Glutamatergic neuron (in vitro differentiated cells): Measurements from ENCODE around the gene TSR3. TPM values are rescaled to one million over a fixed set of nuclear protein-coding genes. Genes with fewer than 3 reads are reported as not detected.

Experiments
- DNase-seq: peaks from one replicate; pipeline ENCODE4 v3.0.0; 2022
- H3K27ac Mint-ChIP-seq: one replicate; pipeline ENCODE4 v1.8.0; 2020; ENCODE audit warnings: mild to moderate bottlenecking, mixed read lengths, inconsistent platforms; ENCODE audit not compliant: unreplicated experiment
- H3K27me3 Mint-ChIP-seq: one replicate; pipeline ENCODE4 v1.8.0; 2020; ENCODE audit warnings: mild to moderate bottlenecking, moderate library complexity, mixed read lengths, inconsistent platforms; ENCODE audit not compliant: unreplicated experiment
- H3K36me3 Mint-ChIP-seq: one replicate; pipeline ENCODE4 v1.8.0; 2020; ENCODE audit warnings: mild to moderate bottlenecking, mixed read lengths, inconsistent platforms; ENCODE audit not compliant: unreplicated experiment
- H3K4me1 Mint-ChIP-seq: one replicate; pipeline ENCODE4 v1.8.0; 2020; ENCODE audit warnings: mild to moderate bottlenecking, low read depth, mixed read lengths, inconsistent platforms; ENCODE audit not compliant: unreplicated experiment
- H3K4me3 Mint-ChIP-seq: one replicate; pipeline ENCODE4 v1.8.0; 2020; ENCODE audit warnings: mild to moderate bottlenecking, mixed read lengths, inconsistent platforms; ENCODE audit not compliant: unreplicated experiment
- H3K9me3 Mint-ChIP-seq: one replicate; pipeline ENCODE4 v1.8.0; 2020; ENCODE audit warnings: mild to moderate bottlenecking, moderate library complexity, mixed read lengths, inconsistent platforms; ENCODE audit not compliant: unreplicated experiment
- CTCF ChIP-seq: fragments of 200-600 bp; sonication (generic); IDR thresholded peaks from one replicate; pipeline ENCODE4 v1.5.0; 2021; ENCODE audit not compliant: partially characterized antibody, unreplicated experiment
- total RNA-seq: library from RNA; stranded (reverse); fragmentation: NEBNext Ultra II Directional; extraction: Animal tissue kit (Norgen Biotek cat#: 25700); gene quantifications from one replicate; pipeline ENCODE4 v1.2.1, GENCODE V29; 2021; ENCODE audit not compliant: unreplicated experiment

TSR3 gene
- total RNA-seq, 1 donor from 2014 or later = 52.5 TPM

GRCh38 chr16:1320097-1320496, 31.6 kb downstream of the TSR3 start:
- no peak overlapping the region for H3K4me3 Mint-ChIP-seq
- H3K9me3 Mint-ChIP-seq = peaks cover 9% of the 10 kb centered on the region
- no peak for TF ChIP-seq CTCF
- no peaks in the 10 kb centered on the region for H3K36me3 Mint-ChIP-seq
- no peak for DNase-seq
- H3K4me1 Mint-ChIP-seq = no peaks in the 10 kb centered on the region
- peaks cover 2% of the 10 kb centered on the region for H3K27me3 Mint-ChIP-seq
- H3K27ac Mint-ChIP-seq = no peak overlapping the region

GRCh38 chr16:1319041-1319440, 32.6 kb downstream of the TSR3 start:
- no peak for TF ChIP-seq CTCF
- no peak overlapping the region for H3K27ac Mint-ChIP-seq

GRCh38 chr16:1318268-1318545, 33.5 kb downstream of the TSR3 start:
- H3K4me1 Mint-ChIP-seq = peaks cover under 1% of the 10 kb centered on the region
- H3K27ac Mint-ChIP-seq = no peak overlapping the region
- TF ChIP-seq CTCF = no peak
- H3K9me3 Mint-ChIP-seq = peaks cover 6% of the 10 kb centered on the region
- peak overlapping the region; percentile 36 for H3K4me3 Mint-ChIP-seq
- H3K36me3 Mint-ChIP-seq = no peaks in the 10 kb centered on the region
- DNase-seq = no peak
- peaks cover 2% of the 10 kb centered on the region for H3K27me3 Mint-ChIP-seq

More at GRCh38 chr16:1319041-1319440, 32.6 kb downstream of the TSR3 start:
- Mint-ChIP-seq H3K27me3 (peaks cover 2% of the 10 kb centered on the region), H3K4me3 (no peak overlapping the region), H3K9me3 (peaks cover 6% of the 10 kb centered on the region), H3K4me1 (no peaks in the 10 kb centered on the region), H3K36me3 (no peaks in the 10 kb centered on the region)
- DNase-seq = no peak

- H3K36me3 Mint-ChIP-seq = no peaks in the 10 kb centered on the region
- H3K4me1 Mint-ChIP-seq = peaks cover 5% of the 10 kb centered on the region
- no peak overlapping the region for H3K27ac Mint-ChIP-seq
- TF ChIP-seq CTCF = no peak
- no peak for DNase-seq
- no peak overlapping the region for H3K4me3 Mint-ChIP-seq
- peaks cover 6% of the 10 kb centered on the region for H3K9me3 Mint-ChIP-seq
- H3K27me3 Mint-ChIP-seq = peaks cover 2% of the 10 kb centered on the region
Observed at GRCh38 chr16:1317479-1318267, 34.0 kb downstream of the TSR3 start.

- Mint-ChIP-seq H3K9me3 (peaks cover 6% of the 10 kb centered on the region), H3K27ac (no peak overlapping the region), H3K36me3 (no peaks in the 10 kb centered on the region), H3K4me3 (no peak overlapping the region), H3K27me3 (peaks cover 3% of the 10 kb centered on the region), H3K4me1 (peaks cover 9% of the 10 kb centered on the region)
- DNase-seq = no peak
- no peak for TF ChIP-seq CTCF
Observed at GRCh38 chr16:1316033-1316405, 35.7 kb downstream of the TSR3 start.
